ENCODE measurements around the gene CAMK1G.
A peak's percentile ranks its signal among the peaks of the same experiment; 100 is the strongest.

CAMK1G gene

DNA sequence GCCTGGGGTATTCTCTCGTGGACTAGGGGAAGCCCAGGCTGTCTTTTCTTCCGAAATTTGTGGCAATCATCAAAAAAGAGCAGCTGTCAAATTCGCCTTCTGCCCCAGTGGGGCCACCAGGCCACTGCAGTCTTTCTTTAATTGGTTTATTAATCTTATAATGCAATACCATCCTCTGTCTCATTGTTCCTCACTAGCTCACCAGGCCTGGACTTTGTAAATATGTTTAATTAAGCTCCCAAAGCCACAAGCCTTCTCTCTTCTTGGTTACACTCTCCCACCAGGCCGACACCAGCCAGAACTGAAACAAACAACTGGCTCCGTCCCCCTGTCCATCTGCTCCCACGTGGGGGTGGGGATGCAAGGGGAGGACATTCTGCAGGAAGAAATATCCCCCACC lies 22.0 kb upstream of the CAMK1G start:
- no peak overlapping the region for H3K4me3 ChIP-seq (ENCODE audit: low read depth, low read length)
- no peak for DNase-seq (ENCODE audit: low read depth)
- TF ChIP-seq, protein P1, sequence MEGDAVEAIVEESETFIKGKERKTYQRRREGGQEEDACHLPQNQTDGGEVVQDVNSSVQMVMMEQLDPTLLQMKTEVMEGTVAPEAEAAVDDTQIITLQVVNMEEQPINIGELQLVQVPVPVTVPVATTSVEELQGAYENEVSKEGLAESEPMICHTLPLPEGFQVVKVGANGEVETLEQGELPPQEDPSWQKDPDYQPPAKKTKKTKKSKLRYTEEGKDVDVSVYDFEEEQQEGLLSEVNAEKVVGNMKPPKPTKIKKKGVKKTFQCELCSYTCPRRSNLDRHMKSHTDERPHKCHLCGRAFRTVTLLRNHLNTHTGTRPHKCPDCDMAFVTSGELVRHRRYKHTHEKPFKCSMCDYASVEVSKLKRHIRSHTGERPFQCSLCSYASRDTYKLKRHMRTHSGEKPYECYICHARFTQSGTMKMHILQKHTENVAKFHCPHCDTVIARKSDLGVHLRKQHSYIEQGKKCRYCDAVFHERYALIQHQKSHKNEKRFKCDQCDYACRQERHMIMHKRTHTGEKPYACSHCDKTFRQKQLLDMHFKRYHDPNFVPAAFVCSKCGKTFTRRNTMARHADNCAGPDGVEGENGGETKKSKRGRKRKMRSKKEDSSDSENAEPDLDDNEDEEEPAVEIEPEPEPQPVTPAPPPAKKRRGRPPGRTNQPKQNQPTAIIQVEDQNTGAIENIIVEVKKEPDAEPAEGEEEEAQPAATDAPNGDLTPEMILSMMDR (IDR thresholded peaks at IDR 0.05; ENCODE audit: low read depth, low read length, missing control alignments), result no peak

DNA sequence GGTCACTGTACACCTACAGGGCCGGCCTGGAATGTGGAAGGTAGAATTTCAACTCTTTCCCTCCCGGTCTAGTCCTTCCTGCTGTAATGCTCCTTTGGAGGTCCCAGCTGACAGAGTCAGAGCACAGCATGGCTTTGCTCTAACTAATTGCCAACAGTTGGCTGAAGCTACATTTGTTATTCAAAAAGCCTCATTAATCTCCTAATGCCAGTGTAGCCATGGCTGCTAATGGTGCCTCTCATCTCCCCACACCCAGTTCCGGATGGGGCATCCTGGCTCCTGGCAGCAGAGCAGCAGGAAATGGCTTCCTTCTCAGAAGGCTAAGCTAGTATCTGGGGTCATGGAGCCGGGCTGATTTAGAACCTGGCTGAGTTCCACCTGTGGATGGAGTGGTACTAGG lies 18.7 kb upstream of the CAMK1G start:
- TF ChIP-seq, protein P1 (IDR thresholded peaks at IDR 0.05; ENCODE audit: low read depth, low read length, missing control alignments), result no peak
- DNase-seq (ENCODE audit: low read depth), result no peak
- no peak overlapping the region for H3K4me3 ChIP-seq (ENCODE audit: low read depth, low read length)

DNA sequence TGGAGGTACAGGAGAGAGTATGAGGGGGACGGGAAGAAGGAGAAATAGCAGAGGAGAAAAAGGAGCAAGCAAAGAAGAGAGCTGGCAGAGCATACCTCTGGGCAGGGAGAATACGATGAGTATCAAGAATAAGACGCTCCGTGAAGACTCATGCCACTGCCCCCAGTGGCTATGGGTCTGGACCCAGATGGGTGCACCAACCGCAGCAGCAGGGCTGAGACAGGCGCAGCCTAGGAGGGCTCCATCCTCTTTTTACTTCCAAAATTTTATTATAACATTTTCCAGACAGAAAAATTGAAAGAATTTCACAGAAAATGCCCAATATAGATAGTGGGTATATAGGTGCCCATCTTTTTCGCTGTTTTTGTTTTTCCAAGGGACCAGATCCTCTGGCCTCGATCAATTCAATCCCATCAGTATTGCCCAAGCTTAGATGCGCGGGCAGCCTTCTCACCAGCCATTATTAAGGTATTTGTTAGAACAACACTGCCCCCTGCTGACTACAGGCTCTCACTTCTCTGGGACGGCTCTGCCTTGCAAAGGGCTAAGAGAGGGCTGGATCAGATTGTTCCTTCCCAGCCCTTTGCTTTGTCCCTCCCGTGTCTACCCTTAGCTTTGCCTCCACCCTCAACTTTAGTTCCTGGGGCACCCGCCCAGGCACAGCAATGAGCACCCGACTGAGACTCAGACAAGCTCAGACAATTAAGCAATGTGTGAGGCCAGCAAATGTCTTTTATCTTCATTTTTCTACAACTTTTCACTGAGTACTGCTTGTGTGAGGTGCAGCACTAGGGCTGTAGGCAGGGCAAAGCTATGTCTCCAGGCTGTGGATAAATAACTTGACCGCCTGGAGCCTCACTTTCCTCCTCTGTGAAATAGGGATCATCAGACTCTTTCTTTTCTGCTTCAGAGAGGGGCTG lies 17.5 kb upstream of the CAMK1G start:
- H3K4me3 ChIP-seq (ENCODE audit: low read depth, low read length), result no peak overlapping the region
- peak; percentile 34 for DNase-seq (ENCODE audit: low read depth)
- TF ChIP-seq, protein P1 (IDR thresholded peaks at IDR 0.05; ENCODE audit: low read depth, low read length, missing control alignments), result peak; percentile 88

DNA sequence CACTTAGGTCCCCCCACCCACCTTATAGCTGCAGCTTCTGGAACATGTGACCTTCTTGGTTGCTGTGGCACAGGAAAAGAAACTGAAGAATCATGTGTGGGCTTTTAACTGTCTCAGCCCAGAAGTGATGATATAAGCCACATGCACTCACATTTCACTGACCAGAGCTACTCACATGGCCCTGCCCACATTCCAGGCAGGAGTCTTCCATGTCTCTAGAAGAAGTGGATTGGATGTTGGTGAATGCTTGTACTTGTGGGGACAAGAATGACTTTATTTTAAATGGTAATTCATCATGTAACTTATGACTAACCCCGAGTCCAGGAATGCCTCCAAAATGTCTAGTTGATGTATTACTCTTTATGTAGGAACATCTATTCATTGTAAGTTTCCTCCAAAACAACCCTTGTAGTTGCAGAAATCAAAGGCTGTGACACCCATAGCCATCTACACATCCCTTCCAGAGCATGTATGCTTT lies 15.8 kb upstream of the CAMK1G start:
- no peak for DNase-seq (ENCODE audit: low read depth)
- TF ChIP-seq, protein P1 (IDR thresholded peaks at IDR 0.05; ENCODE audit: low read depth, low read length, missing control alignments), result no peak
- no peak overlapping the region for H3K4me3 ChIP-seq (ENCODE audit: low read depth, low read length)

DNA sequence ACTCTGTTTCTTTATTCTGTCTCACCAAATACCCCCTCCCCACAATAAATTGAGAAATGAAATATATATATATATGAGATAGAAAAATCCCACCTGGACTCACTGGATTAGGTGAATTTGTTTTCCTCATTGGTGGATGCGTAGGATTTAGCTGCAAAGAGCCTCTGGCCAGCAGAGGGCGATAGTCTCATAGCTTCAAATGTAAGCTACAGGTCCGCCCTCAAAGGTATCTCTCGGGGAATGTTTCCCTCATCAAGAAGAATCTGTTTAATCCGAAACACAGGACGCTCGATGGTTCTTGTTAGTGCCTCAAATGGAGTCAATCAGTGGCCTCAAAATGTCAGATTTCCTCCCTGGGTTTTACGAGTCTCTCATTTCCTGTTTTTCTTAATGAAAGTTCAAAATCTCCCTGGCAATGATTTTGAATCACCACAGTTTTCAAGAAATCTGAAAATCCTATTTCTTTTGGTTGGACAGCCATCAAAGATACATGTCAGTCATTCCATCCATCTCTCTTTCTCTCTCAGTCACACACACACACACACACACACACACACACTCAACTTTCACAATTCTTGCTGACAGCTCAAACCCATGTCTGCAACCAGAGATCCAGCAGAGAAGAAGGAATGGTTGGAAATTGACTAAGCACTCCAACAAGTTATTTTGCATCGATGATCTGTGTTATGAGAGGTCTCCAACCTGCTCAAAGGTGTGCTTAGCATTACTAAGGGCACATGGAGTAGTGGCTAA lies 13.9 kb upstream of the CAMK1G start:
- peak; percentile 46 for DNase-seq (ENCODE audit: low read depth)
- TF ChIP-seq, protein P1 (IDR thresholded peaks at IDR 0.05; ENCODE audit: low read depth, low read length, missing control alignments), result peak; percentile 83
- no peak overlapping the region for H3K4me3 ChIP-seq (ENCODE audit: low read depth, low read length)

DNA sequence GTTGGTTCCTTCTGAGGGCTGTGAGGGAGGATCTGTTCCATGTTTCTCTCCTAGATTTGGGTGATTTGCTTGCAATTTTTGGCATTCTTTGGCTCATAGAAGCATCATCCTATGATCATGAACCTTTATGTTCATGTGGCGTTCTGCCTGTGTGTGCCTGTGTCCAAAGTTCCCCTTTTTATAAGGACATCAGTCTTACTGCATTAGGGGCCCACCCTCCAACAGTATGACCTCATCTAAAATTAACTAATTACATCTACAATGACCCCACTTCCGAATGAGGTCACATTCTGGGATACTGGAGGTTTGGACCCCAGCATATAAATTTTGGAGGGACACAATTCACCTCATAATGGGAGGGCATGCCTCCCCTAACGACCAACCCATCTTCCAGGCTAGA lies 12.8 kb upstream of the CAMK1G start:
- TF ChIP-seq, protein P1 (IDR thresholded peaks at IDR 0.05; ENCODE audit: low read depth, low read length, missing control alignments), result no peak
- no peak overlapping the region for H3K4me3 ChIP-seq (ENCODE audit: low read depth, low read length)
- DNase-seq (ENCODE audit: low read depth), result no peak
